CD4-positive, alpha-beta memory T cell (primary cell): ENCODE data around the gene CFP. TPM values are rescaled to one million over a fixed set of nuclear protein-coding genes. Genes with fewer than 3 reads are reported as not detected.

Source experiments
- CTCF ChIA-PET: fragments of 350-600 bp; sonication (Branson Sonifier 250); formaldehyde crosslinking; loops from one replicate; lab custom pipeline; 2021; ENCODE audit warnings: inconsistent platforms; ENCODE audit not compliant: partially characterized antibody; lab: Charles Lee
- POLR2A ChIA-PET: fragments of 350-600 bp; sonication (Branson Sonifier 250); formaldehyde crosslinking; loops from one replicate; lab custom pipeline; 2021; ENCODE audit not compliant: partially characterized antibody; lab: Charles Lee
- DNase-seq, 5 donors: peaks; one replicate each; pipeline versions ENCODE4 v3.0.0 to v3.0.0-alpha.2; 2020 to 2022; ENCODE audit warnings: mixed read lengths in 1 of 5
- H3K27ac ChIP-seq: one replicate; pipeline ENCODE4 v1.7.0; 2013; ENCODE audit warnings: low read depth, low read length
- H3K27me3 ChIP-seq: 2 replicates; pipeline ENCODE4 v1.7.0; 2013; ENCODE audit warnings: mild to moderate bottlenecking, low read length, moderate library complexity; ENCODE audit not compliant: insufficient read depth
- H3K36me3 ChIP-seq: 2 replicates; pipeline ENCODE4 v1.7.0; 2013; ENCODE audit warnings: mild to moderate bottlenecking, low read length, moderate library complexity; ENCODE audit not compliant: insufficient read depth
- H3K4me1 ChIP-seq: 2 replicates; pipeline ENCODE4 v1.7.0; 2013; ENCODE audit warnings: mild to moderate bottlenecking, low read length, moderate library complexity; ENCODE audit not compliant: insufficient read depth
- H3K4me3 ChIP-seq, 2 donors: one replicate each; pipeline ENCODE4 v1.7.0; 2013; ENCODE audit warnings: low read length in 2 of 2, mild to moderate bottlenecking in 1 of 2
- H3K9me3 ChIP-seq, 2 donors: one replicate each; pipeline ENCODE4 v1.7.0; 2013; ENCODE audit warnings: low read length in 2 of 2, control low read depth in 1 of 2; ENCODE audit not compliant: control insufficient read depth in 1 of 2
- H3K27ac Mint-ChIP-seq, 7 donors: one replicate each; pipeline ENCODE4 v1.8.0; 2020 to 2021; ENCODE audit warnings: mixed read lengths in 7 of 7, mild to moderate bottlenecking in 6 of 7, inconsistent platforms in 3 of 7, moderate library complexity in 3 of 7
- H3K27me3 Mint-ChIP-seq, 2 donors: one replicate each; pipeline ENCODE4 v1.8.0; 2020 to 2021; ENCODE audit warnings: mixed read lengths in 2 of 2
- H3K36me3 Mint-ChIP-seq, 2 donors: one replicate each; pipeline ENCODE4 v1.8.0; 2020 to 2021; ENCODE audit warnings: mixed read lengths in 2 of 2, inconsistent platforms in 1 of 2, mild to moderate bottlenecking in 1 of 2
- H3K4me1 Mint-ChIP-seq, 4 donors: one replicate each; pipeline ENCODE4 v1.8.0; 2020 to 2021; ENCODE audit warnings: mixed read lengths in 4 of 4, mild to moderate bottlenecking in 1 of 4
- H3K4me3 Mint-ChIP-seq, 8 donors: one replicate each; pipeline ENCODE4 v1.8.0; 2020 to 2021; ENCODE audit warnings: mixed read lengths in 8 of 8, mild to moderate bottlenecking in 7 of 8, moderate library complexity in 6 of 8, inconsistent platforms in 3 of 8
- H3K9me3 Mint-ChIP-seq, 8 donors: one replicate each; pipeline ENCODE4 v1.8.0; 2020 to 2021; ENCODE audit warnings: mixed read lengths in 8 of 8, mild to moderate bottlenecking in 5 of 8, inconsistent platforms in 3 of 8, moderate library complexity in 1 of 8
- intact Hi-C: fragments of 100-400 bp; cut with micrococcal nuclease; formaldehyde crosslinking; loops from one replicate; pipeline ENCODE4 v1.15.1; 2023
- polyA plus RNA-seq, 2 donors: library from polyadenylated mRNA; unstranded; fragments of 300-500 nt; fragmentation: Illumina TruSeq; gene quantifications; one replicate each; pipeline ENCODE4 v1.2.3, GENCODE V29; 2021
- total RNA-seq, 2 experiments: library from RNA; stranded (reverse); gene quantifications; one replicate each; pipeline ENCODE4 v1.2.3, GENCODE V29; 2021

The CFP gene
- total and polyA plus RNA-seq, 4 experiments from 2014 or later, result 13.5 to 29.0 (median 22.4) TPM

GRCh38 chrX:47585273-47585672, 44.5 kb downstream of the CFP start:
- no peak overlapping the region for H3K4me3 Mint-ChIP-seq

GRCh38 chrX:47584714-47585113, 45.0 kb downstream of the CFP start:
- no peak overlapping the region for H3K27ac ChIP-seq
- no peak overlapping the region for H3K4me3 ChIP-seq
- H3K4me1 Mint-ChIP-seq, result peaks cover 21 to 41% (median 28%) of the 10 kb centered on the region in 4 donors
- H3K36me3 ChIP-seq, result no peaks in the 10 kb centered on the region
- DNase-seq, result no peak
- intact Hi-C loops, result loop anchor here (5.0 kb wide), 1 partner anchor 38 kb away; no protein-coding TSS in a partner anchor
- peaks cover 32% of the 10 kb centered on the region for H3K4me1 ChIP-seq
- H3K9me3 Mint-ChIP-seq, result no peaks in the 10 kb centered on the region
- peak overlapping the region in 2 of 8 donors; percentile 24 to 39 for H3K4me3 Mint-ChIP-seq
- H3K27me3 ChIP-seq, result no peaks in the 10 kb centered on the region
- POLR2A ChIA-PET, result interaction anchor here (1.1 kb wide), 1 partner anchor 11 kb away, joined by 3 read pairs; no protein-coding TSS in a partner anchor
- H3K9me3 ChIP-seq, result no peaks in the 10 kb centered on the region
- H3K36me3 Mint-ChIP-seq, result peaks cover 7 to 17% of the 10 kb centered on the region in 2 donors
- H3K27ac Mint-ChIP-seq, result peak overlapping the region in 1 of 7 donors; percentile 50
- CTCF ChIA-PET, result no interaction called here
- H3K27me3 Mint-ChIP-seq, result no peaks in the 10 kb centered on the region

More at GRCh38 chrX:47585273-47585672, 44.5 kb downstream of the CFP start:
- Mint-ChIP-seq H3K4me1 (peaks cover 19 to 38% (median 26%) of the 10 kb centered on the region in 4 donors), H3K9me3 (no peaks in the 10 kb centered on the region), H3K27ac (peak overlapping the region in 1 of 7 donors; percentile 44), H3K27me3 (no peaks in the 10 kb centered on the region), H3K36me3 (peaks cover 7 to 17% of the 10 kb centered on the region in 2 donors)
- ChIA-PET CTCF (no interaction called here), POLR2A (interaction anchor here (1.1 kb wide), 1 partner anchor 11 kb away, joined by 3 read pairs; no protein-coding TSS in a partner anchor)
- Histone ChIP-seq H3K9me3 (no peaks in the 10 kb centered on the region), H3K4me1 (peaks cover 32% of the 10 kb centered on the region), H3K27ac (no peak overlapping the region), H3K36me3 (no peaks in the 10 kb centered on the region), H3K27me3 (no peaks in the 10 kb centered on the region), H3K4me3 (no peak overlapping the region)
- DNase-seq, result no peak
- intact Hi-C loops, result no loop called here

- ChIA-PET CTCF (no interaction called here), POLR2A (interaction anchor here (1.0 to 3.2 kb wide), 6 partner anchors 8 to 66 kb away, joined by 3 to 42 read pairs (median 8); partner anchors contain the start of gene ELK1)
- Histone ChIP-seq H3K4me3 (no peak overlapping the region), H3K27me3 (no peaks in the 10 kb centered on the region), H3K4me1 (peaks cover 45% of the 10 kb centered on the region), H3K36me3 (no peaks in the 10 kb centered on the region), H3K9me3 (no peaks in the 10 kb centered on the region), H3K27ac (peak overlapping the region; percentile 52)
- Mint-ChIP-seq H3K9me3 (no peaks in the 10 kb centered on the region), H3K4me3 (peak overlapping the region; percentile 63 to 89 (median 80)), H3K4me1 (peaks cover 27 to 50% (median 36%) of the 10 kb centered on the region in 4 donors), H3K27ac (peak overlapping the region; percentile 60 to 92 (median 80)), H3K36me3 (peaks cover 7 to 17% of the 10 kb centered on the region in 2 donors), H3K27me3 (no peaks in the 10 kb centered on the region)
- intact Hi-C loops, result loop anchor here (5.0 kb wide), 1 partner anchor 39 kb away; no protein-coding TSS in a partner anchor
- DNase-seq, result no peak
These were observed 46.4 kb downstream of the CFP start for GRCh38 chrX:47583240-47583861.

- peaks cover 45% of the 10 kb centered on the region for H3K4me1 ChIP-seq
- H3K27ac ChIP-seq, result peak within 1 kb of the TSS; percentile 52
- ChIA-PET POLR2A (interaction anchor here (0.7 to 3.2 kb wide), 16 partner anchors 8 to 364 kb away, joined by 3 to 42 read pairs (median 5); partner anchors contain the start of genes ARAF, CFP, ELK1 and SYN1), CTCF (interaction anchor here (0.6 to 1.8 kb wide), 3 partner anchors 13 to 1284 kb away, joined by 3 to 5 read pairs (median 3); no protein-coding TSS in a partner anchor)
- H3K27me3 ChIP-seq, result no peaks in the 10 kb centered on the region
- H3K27ac Mint-ChIP-seq, result peak within 1 kb of the TSS; percentile 80 to 95 (median 84)
- no peaks in the 10 kb centered on the region for H3K36me3 ChIP-seq
- H3K9me3 ChIP-seq, result no peaks in the 10 kb centered on the region
- H3K4me3 Mint-ChIP-seq, result peak within 1 kb of the TSS; percentile 67 to 89 (median 80)
- H3K4me3 ChIP-seq, result peak within 1 kb of the TSS; percentile 15 to 38
- peak; percentile 63 to 90 (median 71) for DNase-seq
- intact Hi-C loops, result loop anchor here (5.0 kb wide), 1 partner anchor 40 kb away; no protein-coding TSS in a partner anchor
- H3K9me3 Mint-ChIP-seq, result no peaks in the 10 kb centered on the region
- H3K4me1 Mint-ChIP-seq, result peaks cover 30 to 55% (median 44%) of the 10 kb centered on the region in 4 donors
- no peaks in the 10 kb centered on the region for H3K27me3 Mint-ChIP-seq
- peaks cover 7 to 17% of the 10 kb centered on the region in 2 donors for H3K36me3 Mint-ChIP-seq
These were observed 47.7 kb downstream of the CFP start, which contains the start of gene TIMP1 for GRCh38 chrX:47581731-47582647. TIMP1 (plus strand) TSS chrX:47582436; CDS start chrX:47583416, 980 bp downstream.

GRCh38 chrX:47579537-47579936, 50.2 kb downstream of the CFP start:
- Mint-ChIP-seq H3K9me3 (no peaks in the 10 kb centered on the region), H3K4me1 (peaks cover 26 to 65% (median 40%) of the 10 kb centered on the region in 4 donors), H3K36me3 (peaks cover under 1 to 9% of the 10 kb centered on the region in 2 donors), H3K4me3 (peak overlapping the region in 6 of 8 donors; percentile 25 to 61 (median 49)), H3K27me3 (no peaks in the 10 kb centered on the region), H3K27ac (peak overlapping the region in 4 of 7 donors; percentile 2 to 70 (median 31))
- CTCF ChIA-PET, result no interaction called here
- Histone ChIP-seq H3K9me3 (no peaks in the 10 kb centered on the region), H3K27me3 (no peaks in the 10 kb centered on the region), H3K4me1 (peaks cover 45% of the 10 kb centered on the region), H3K36me3 (no peaks in the 10 kb centered on the region), H3K4me3 (no peak overlapping the region), H3K27ac (no peak overlapping the region)
- POLR2A ChIA-PET, result interaction anchor here (1.9 kb wide), 1 partner anchor 19 kb away, joined by 5 read pairs; the partner anchor contains the start of gene ARAF
- intact Hi-C loops, result no loop called here
- DNase-seq, result no peak

- peak overlapping the region in 2 of 7 donors; percentile 18 to 27 for H3K27ac Mint-ChIP-seq
These were observed 51.0 kb downstream of the CFP start for GRCh38 chrX:47578692-47579091.

More at GRCh38 chrX:47578692-47579091, 51.0 kb downstream of the CFP start:
- Histone ChIP-seq H3K4me3 (no peak overlapping the region), H3K27ac (no peak overlapping the region), H3K9me3 (no peaks in the 10 kb centered on the region), H3K36me3 (no peaks in the 10 kb centered on the region), H3K4me1 (peaks cover 40% of the 10 kb centered on the region), H3K27me3 (no peaks in the 10 kb centered on the region)
- Mint-ChIP-seq H3K4me1 (peaks cover 22 to 58% (median 36%) of the 10 kb centered on the region in 4 donors), H3K27me3 (no peaks in the 10 kb centered on the region), H3K36me3 (peaks cover 0 to 4% of the 10 kb centered on the region in 2 donors), H3K4me3 (no peak overlapping the region), H3K9me3 (no peaks in the 10 kb centered on the region)
- intact Hi-C loops, result no loop called here
- DNase-seq, result no peak
- POLR2A ChIA-PET, result interaction anchor here (1.9 kb wide), 1 partner anchor 18 kb away, joined by 5 read pairs; the partner anchor contains the start of gene ARAF
- CTCF ChIA-PET, result no interaction called here
